ENCODE measurements around the gene PLCL1.
A peak's percentile ranks its signal among the peaks of the same experiment; 100 is the strongest.
"Not testable (repeated sequence)": the region's sequence is repeated elsewhere in the genome, so short reads cannot be mapped to it uniquely, and the experiment has no call there.

The PLCL1 gene

DNA sequence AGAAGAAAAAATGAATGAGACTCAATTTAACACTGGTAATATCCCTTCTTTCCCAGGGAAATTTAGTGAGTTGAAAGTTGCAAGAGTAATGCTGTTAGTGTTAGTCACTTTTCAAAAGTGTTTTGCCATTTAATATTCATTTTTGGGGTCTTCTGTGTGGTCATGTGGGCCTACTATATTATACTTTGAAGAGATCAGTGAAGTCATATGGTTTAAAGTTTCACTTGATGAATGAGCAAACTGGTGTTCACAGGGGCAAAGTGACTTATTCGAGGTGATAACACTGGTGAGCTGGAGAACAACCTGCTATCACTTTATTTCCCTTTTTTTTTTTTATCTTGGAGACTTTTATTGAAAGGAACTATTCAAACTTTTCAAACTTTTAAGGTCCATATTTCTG, 196.0 kb downstream of the PLCL1 start:
- DNase-seq (ENCODE audit: low read depth): no peak

DNA sequence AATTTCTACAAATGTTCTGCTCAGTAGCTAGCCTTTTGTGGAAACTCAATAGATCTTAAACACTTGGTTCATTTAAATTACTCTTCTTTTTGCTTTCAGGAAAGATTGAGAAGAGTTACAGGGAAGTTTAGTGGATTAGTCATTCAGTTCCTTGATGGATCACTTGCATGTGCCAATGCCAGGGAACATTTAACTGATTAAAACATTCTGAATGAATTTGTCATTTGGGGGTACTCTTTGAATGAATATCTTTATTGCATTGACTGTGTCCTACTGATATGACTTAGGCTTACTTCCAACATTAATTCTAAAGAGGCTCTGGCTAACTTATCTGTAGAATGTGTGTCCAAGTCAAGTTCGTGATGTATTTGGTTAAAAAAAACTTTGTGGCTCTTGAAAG, 199.8 kb downstream of the PLCL1 start:
- peak; percentile 58 for DNase-seq (ENCODE audit: low read depth)

DNA sequence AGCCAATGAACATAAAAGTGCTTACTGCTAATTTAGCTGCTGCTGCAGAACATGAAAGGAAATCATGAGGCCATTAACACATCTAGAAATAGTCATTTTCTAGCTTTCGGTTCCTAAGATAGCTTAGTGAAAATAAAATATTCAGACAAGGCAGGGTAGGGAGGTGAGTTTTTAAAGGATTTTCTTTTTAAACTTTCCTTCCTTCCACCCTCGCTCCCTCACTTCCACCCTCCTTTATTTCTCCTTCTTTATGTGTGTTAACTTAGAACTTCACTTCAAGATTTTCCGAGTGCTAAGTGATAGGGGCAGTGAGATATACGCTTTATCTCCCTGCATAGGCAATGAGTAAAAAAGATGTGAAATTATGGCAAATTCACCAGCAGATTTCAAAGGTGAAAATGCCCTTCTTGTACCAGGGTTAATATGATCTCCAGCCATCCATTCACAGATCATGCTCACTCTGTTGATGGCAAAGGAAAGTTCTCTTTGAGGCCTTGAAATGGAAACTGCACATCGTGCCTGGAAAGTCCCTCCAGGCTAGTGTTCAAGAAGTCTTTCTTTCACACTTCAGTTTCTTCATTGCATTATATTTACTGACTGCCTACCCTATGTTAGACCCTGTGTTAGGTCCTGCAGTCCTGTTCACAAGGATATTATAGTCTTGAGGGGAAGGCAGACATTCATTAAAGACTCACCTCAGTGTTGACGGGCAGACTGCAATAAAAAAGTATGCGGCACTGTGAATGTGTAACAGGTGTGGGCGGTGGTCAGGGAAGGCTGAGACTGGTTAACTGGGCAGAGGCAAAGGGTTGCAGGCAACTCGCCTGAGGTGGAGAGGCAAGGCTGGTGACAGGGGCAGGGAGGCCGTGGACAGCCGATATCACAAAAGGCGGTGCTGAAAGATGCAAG, 200.8 kb downstream of the PLCL1 start:
- no peak for DNase-seq (ENCODE audit: low read depth)

DNA sequence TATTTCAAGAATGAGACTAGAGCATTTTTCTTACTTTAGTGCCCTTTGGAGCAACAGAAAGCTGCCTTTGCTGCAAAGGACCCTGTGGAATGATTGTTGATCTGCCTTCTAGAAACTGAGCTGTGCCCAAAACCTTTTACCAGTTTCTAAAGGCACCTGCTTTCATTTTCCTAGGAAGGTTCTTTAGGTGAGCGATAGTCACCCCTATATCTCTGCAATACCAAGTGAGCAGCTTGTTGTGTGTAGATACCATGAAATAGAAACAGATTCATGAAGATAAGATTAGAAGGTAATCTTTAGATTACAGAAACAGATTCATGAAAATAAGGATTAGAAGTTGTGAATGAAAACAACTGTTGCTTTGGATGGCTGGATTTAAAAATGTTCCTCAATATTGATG, 202.3 kb downstream of the PLCL1 start:
- DNase-seq (ENCODE audit: low read depth): no peak

DNA sequence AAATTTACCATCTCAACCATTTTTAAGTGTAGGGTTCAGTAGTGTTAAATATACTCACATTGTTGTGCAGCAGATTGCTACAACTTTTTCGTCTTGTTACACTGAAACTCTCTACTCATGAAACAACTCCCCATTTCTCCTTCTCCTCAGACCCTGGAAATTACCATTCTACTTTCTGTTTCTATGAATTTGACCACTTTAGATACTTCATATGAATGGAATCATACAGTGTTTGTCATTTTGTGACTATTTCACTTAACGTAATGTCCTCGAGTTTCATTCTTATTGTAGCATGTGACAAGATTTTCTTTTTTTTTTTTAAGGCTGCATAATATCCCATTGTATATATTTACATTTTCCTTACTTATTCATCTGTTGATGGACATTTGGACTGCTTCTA, 203.8 kb downstream of the PLCL1 start:
- no peak for DNase-seq (ENCODE audit: low read depth)

DNA sequence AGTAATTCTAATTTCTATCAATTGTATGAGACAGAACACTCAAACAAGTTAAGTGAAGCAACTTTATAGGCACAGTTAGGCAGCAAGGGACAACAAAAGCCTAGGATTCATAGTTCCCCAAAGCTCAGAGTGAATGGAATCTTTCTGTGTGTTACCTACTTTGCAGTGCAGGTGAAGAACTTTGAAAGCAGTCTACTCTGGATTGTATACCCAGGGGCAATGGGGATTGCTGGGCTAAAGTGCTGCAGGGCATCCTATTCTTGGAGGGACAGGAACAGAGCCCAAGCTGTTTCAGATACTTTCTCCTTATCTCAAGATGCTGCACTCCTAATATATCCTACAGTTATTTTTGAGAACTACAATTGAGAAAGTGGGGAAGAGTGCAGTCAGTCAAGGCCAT, 207.6 kb downstream of the PLCL1 start:
- no peak for DNase-seq (ENCODE audit: low read depth)

DNA sequence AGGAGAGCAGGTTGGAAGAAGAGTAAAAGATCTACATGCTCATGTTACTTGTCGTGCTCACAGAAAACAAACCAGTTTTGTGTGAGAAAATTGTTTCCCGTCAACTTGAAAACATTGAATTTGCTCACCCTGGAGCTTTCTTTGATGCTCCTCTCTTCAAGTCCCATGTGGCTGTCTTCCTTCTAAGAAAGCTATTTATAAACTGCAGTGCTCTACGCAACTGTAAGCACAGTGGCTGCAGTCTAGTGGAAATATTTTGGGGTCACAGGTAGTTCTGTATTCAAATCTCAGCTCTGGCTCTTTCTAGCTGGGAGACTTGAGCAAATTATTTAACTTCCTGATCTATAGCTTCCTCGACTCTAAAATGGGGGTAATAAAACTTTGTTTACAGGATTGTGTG, 211.8 kb downstream of the PLCL1 start:
- no peak for DNase-seq (ENCODE audit: low read depth)

DNA sequence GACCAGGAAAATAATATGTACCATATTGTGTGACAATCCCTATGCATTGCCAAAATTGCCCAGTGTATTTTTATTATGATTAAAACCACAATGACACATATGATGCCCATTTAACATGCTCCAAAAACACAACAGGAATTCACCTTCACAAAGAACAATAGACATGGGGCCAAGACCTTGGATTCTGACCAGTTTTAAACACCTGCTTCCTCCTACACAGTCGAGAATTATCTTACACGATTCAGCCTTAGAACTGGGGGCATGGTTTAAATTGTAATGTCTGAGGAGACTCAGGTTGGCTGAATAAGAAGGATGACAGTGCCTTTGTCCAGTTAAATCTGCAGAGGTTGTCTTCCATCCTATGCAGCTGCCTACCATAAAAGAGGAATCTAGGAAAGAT, 212.7 kb downstream of the PLCL1 start:
- DNase-seq (ENCODE audit: low read depth): no peak

DNA sequence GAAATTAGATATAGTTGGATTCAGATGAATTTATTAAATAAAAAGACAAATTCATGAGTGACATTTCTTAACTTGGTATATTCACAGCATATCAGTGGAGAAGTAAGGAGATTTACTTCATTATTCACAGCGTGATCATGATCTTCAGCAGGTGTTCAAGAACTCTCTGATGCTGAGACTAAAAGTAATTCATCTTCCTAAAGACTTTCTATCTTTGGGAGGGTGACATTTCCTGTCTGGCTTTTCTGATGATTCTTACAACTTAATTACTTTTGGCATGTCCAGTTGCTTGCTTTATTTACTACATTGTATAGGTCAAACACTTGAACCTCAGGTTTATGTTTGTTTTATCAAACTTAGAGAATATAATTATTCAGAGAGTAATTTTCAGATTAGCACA, 224.6 kb downstream of the PLCL1 start:
- DNase-seq (ENCODE audit: low read depth): no peak

DNA sequence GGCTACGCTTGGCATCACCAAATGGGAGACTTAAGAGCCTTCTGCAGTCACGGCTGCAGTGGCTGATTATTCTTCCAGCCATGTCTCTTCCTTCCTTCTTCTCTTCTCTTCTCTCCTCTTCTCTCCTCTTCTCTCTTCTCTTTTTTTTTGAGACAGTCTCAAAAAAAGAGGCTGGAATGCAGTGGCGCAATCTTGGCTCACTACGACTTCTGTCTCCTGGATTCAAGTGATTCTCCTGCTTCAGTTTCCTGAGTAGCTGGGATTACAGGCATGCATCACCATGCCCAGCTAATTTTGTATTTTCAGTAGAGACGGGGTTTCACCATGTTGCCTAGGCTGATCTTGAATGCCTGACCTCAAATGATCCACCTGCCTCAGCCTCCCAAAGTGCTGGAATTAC, 225.2 kb downstream of the PLCL1 start:
- DNase-seq (ENCODE audit: low read depth): not testable (repeated sequence)

DNA sequence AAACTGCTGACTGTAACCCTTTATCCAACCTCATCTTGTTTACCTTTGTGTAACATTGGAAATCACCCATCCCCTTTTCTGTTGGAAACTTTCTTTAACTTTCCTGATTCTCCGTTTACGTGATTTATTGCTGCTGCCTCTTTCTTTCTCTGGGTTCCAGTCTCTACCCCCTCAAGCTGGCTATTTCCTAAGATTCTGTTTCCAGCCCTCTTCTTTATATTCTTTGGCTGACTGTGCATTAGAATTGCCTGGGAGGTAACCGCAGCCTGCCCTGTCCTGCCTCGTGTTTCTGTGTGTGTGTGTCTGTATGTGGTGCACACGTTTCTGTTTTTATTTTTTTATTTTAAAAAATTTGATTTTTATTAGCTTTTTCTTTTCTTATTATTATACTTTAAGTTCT, 229.2 kb downstream of the PLCL1 start:
- no peak for DNase-seq (ENCODE audit: low read depth)

DNA sequence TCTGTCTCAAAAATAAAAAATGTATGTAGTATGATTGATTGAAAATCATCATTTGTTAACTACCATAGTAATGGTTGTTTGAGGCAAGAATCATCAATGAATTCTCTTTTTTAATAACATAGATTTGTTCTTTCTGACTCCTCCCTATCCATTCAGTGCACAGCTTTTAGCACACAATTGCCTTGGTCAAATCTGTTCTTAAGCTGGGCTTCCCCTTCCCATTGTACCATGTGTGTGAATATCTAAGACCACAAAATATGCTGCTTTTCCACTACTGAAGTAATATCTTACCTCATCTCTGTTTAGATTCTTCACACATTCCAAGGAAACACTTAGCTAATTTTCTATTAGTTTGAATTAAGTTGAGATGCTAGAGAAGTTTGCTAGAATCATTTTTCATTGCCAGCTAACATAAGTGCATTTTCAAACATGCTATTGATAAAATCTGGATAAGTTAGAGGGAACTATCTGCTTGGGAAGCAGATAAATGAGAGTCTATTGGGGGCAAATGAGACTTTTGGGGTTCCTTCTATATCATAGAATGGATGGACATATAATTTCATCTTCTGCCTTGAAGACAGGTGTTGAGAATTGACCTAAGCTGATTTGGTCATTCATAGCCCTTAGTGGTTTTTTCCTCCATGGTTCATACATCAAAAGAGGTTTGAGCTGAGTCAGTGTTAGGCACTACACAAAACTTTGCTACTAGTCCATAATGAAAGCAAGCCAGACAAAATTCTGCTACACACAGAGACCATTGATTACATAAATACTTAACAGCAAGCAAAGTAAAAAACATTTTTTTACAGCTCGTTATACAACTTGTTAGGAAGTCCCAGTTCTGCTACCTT, 231.9 kb downstream of the PLCL1 start:
- no peak for DNase-seq (ENCODE audit: low read depth)

DNA sequence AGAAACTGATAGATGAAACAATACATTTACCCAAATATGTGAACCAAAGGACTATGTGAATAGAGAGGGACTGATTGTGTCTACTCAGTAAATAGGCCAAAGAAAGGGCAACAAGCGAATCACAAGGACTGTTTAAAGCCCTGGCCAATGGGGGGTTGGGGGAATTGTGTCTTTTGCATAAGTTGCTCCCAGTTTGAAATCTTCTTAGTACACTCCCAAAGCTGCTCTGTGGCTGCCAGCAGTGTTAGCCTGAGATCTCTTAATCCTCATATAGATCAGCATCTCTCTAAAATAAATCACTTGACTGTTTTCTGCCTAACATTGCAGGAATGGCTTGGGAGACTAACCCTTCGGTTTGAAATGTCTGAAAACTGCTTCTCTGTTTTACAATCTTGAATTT, 236.4 kb downstream of the PLCL1 start:
- DNase-seq (ENCODE audit: low read depth): no peak

DNA sequence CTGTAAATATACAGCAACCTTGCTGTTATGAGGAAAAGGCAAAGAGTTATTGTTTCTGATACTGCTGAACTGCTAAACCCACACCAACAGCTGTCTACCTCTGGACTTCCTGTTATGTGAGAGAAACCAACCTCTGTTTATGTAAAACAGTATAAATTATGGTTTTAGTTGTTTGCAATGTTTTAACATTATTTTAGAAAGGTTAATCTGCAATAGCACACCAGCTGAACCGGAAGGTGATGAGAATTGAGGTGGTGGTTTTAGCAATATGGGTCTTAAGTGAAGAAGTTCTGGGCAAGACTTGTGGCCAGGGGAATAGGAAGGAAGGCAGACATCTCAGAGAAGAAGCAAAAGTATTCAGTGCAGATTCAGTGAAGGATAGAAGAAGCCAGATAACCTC, 237.8 kb downstream of the PLCL1 start:
- no peak for DNase-seq (ENCODE audit: low read depth)

DNA sequence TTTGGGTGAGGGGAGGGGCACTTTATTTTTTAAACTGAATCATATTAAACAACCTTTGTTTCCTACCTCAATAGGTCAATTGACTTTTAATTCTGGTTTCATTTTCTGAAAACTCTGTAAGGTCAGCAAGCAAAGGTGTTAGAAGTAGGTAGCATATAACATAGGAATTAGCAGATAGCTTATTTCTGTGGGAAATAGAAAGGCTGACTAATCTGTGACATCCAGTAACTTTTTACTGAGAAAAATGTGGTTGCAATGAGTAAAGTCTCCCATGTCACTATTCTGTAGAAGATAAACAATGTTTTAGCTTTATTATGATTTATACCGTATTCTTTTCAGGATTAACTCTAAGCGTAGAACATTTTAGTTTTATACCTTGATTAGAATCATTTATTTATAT, 240.4 kb downstream of the PLCL1 start:
- DNase-seq (ENCODE audit: low read depth): peak; percentile 2

DNA sequence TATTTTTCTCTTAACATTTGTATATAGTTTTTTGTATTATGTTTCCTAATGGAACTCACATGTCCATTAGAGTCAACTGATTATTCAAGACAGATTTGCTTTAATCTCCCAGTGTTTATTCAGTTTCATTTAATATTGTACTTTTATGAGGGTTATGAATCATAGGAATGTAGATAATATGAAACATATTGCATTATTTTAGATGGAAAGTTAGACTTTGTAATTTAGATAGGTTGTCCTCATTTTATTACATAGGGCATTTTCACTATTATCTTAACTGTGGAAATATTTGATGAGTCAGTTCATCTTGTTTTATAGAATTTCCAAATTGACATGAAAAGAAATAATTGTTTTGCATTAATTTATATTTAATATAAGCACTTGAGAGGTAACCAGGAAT, 240.8 kb downstream of the PLCL1 start:
- peak; percentile 4 for DNase-seq (ENCODE audit: low read depth)

DNA sequence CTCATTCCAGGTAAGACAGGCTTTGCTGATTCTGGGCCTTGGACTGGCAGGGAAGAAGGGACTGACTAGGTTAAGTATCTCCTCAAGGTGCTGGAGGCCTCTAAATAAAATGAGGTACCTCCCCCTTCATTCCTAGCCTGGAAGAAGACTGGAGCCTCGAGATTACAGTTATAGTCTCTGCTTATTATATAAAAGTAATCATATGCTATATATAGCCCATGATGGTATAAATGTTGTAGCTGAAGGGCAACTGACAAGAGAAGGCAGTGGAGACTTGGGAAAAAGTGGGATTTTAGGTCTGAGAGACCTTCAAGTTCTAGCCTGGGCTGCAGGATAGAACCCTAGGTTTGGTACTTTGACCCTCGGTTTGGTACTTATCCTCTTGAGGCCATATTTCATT, 248.3 kb downstream of the PLCL1 start:
- DNase-seq (ENCODE audit: low read depth): no peak

DNA sequence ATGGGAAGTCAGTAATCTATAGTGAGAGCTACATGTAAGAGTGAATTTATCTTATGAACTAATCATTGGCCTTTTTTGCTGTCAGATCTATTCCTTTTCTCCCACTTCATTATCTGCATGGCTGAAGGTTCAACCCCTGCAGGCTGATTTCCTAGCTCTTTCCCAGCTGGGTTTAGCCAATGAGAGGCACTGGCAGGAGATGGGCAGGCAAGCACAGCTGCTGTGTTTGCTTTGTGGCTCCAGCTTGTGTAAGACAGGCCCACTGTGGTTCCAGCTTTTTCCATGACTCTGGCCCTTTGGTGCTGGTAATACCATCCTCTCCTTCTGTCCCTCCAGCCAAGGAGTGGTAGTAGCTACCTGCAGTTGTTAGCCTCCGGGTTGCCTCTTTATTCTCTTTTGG, 248.8 kb downstream of the PLCL1 start:
- no peak for DNase-seq (ENCODE audit: low read depth)

DNA sequence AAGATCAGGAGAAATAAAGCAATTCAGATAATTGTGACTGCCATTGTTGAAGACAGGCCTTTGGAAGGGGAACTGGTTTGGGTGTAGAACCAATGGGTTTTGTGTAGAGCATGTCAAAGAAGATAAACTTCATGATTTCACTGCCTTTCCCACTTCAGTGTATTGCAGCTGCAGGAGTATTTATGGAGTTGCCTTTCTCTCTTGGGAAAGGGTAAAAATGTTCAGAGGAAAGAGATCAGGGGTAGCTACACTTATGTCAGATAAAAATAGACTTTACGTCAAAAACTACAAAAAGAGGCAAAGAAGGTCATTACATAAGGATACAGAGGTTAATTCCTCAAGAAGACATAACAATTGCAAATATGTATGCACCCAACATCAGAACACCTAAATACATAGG, 249.4 kb downstream of the PLCL1 start:
- no peak for DNase-seq (ENCODE audit: low read depth)

DNA sequence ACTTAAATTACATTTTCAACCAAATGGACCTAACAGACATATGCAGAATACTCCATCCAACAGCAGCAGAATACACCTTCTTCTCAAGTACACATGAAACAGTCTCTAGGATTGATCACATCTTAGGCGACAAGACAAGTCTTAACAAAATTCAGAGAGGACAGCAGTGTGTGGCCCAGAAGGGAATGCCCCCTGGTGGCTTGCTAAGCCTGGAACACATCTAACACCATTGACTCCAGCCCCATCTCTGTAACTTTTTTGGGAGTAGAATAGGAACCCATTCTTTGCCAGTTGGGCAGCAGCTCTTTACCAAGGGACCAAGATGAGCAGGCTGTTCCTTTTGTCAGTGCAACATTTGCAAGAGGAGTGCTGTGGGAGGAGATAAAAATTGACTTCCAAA, 249.9 kb downstream of the PLCL1 start:
- no peak for DNase-seq (ENCODE audit: low read depth)

DNA sequence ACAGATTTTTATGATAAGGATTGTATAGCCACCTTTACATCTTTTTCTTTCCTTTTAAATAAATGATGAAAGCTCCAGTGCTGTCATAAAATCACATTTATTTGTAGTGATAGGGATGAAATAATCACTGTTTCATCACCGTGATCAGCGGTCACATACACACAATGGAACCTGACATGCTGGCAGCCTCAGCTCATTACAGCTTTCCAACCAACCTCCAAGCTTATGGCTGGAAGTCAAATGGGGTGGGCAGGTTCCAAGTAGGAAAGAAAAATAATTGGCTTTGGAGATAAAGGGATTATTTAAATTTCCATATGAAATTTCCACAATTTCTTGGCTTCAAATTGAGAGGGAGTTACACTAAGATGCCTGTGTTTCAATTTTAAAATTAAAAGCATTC, 251.3 kb downstream of the PLCL1 start:
- no peak for DNase-seq (ENCODE audit: low read depth)

DNA sequence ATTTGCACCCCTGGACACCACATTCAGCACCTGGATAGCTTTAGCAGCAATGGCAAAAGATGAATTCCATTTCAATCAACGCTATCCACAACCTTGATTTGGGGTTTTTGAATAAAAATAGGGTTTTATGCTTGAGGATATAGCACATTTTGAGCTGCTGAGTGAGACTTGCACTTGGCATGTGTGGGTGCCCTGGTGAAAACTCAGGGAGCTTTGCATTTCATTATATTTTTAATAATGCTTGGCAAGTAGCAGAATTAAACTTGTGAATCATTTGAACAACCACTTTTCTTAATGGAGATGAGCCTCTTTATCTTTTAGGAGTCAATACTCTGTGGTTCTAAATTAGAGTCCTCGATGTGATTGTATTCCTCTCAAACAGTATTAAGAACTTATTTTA, 252.4 kb downstream of the PLCL1 start:
- no peak for DNase-seq (ENCODE audit: low read depth)

DNA sequence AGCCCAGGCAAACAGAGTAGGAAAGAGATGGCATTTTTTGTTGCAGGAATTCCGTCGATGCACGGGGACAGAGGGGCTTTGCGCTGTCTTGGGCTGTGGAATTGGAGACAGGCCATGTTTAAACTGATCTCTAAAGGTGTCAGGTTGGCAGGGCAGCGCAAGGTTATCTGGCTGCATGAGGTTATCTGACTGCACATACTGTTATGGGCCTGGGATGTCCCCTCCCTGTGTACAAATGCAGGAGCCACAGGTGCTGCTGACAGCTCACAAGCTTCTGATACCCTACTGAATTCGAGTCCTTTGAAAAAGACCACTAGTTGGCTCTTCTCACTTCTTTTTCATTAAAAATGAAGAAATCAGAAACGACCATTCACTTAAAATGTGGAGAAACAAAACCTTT, 255.4 kb downstream of the PLCL1 start:
- DNase-seq (ENCODE audit: low read depth): no peak

All from HS-5 (cell line).